ENCODE data around the gene PRICKLE1. TPM values are rescaled to one million over a fixed set of nuclear protein-coding genes. Genes with fewer than 3 reads are reported as not detected.
A peak's percentile ranks its signal among the peaks of the same experiment; 100 is the strongest.

PRICKLE1 gene
- total RNA-seq, result 10 to 100 TPM in 1 of 2 donors, 1 to 10 TPM in 1; 9.4 to 15.3 TPM
- long read RNA-seq, full-length matches to known transcripts, result 3 of 5 reads
- long read RNA-seq, partial matches to known transcripts, result 0 of 5 reads
- long read RNA-seq, other reads (novel, unspliced or antisense), result 2 of 5 reads

GRCh38 chr12:42589465-42590329, at the start of gene PRICKLE1:
PRICKLE1 (minus strand) TSS chr12:42589746; CDS start chr12:42472516, 117,230 bp downstream.
- intact Hi-C loops (cut with DNase I), result loop anchor here in 1 of 2 donors (2.0 to 10.0 kb wide), 3 partner anchors 225 to 748 kb away; no protein-coding TSS in a partner anchor
- peak; percentile 63 for DNase-seq
- ATAC-seq, result peak; percentile 86 to 89

DNA sequence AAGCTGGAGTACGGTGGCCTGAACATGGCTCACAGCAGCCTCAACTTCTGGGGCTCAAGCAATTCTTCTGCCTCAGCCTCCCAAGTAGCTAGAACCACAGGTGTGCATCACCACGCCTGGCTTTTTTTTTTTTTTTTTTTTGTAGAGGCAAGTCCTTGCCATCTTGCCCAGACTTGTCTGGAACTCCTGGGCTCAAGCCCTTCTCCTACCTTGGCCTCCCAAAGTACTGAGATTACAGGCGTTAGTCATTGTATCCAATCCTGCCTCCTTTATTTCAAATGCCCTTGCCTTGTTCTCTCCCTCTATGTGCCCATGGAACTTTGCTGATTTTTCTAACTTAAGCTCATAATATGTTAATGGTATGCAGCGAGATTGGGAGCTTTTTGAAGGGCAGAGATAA, 49.2 kb upstream of the PRICKLE1 start:
- intact Hi-C loops (cut with DNase I), result no loop called here
- ATAC-seq, result no peak
- no peak for DNase-seq

- DNase-seq (no peak), ATAC-seq (no peak)
- intact Hi-C loops (cut with DNase I), result no loop called here
Observed at GRCh38 chr12:42638011-42638410, 48.5 kb upstream of the PRICKLE1 start.

DNA sequence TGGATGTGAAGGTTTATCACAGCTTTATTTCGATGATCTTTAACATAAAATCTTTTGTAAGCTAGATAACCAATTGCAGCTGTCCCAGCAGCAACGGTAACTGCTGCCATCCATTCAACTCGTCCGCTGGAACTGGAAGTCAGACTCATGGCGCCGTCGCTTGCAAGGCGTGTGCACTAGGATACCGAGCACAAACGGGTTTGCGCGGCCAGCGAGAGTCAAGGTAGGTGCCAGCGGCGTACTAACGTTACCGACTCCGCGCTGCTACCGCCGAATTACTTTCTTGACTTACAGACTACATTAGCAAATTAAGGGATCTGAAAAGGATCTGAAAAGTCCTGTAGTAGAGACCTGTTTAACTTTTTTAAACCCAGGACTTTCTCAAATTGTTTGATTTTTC, 47.4 kb upstream of the PRICKLE1 start:
- intact Hi-C loops (cut with DNase I), result no loop called here

GRCh38 chr12:42633594-42633993, 44.0 kb upstream of the PRICKLE1 start:
- intact Hi-C loops (cut with DNase I), result no loop called here
- ATAC-seq, result peak in 1 of 2 donors; percentile 50

More for the DNA sequence above, 47.4 kb upstream of the PRICKLE1 start:
- no peak for DNase-seq
- no peak for ATAC-seq

DNA sequence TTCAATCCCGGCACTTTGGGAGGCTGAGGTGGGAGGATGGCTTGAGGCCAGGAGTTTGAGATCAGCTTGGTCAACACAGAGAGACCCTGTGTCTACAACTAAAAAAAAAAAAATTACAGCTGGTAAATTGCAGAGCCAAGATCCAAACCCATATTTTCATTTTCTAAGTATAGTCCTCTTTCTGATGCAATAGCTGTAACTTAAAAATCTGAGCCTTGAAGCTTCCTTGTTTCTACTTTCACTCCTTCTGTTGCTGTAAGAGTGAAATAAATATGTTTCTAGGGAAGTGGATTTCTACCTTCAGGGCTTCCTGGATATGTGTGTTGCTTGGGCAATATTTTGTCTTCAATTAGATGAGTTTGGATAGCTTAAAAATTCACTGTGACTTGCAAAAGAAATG, 42.0 kb upstream of the PRICKLE1 start:
- DNase-seq (no peak), ATAC-seq (no peak)
- intact Hi-C loops (cut with DNase I), result no loop called here

More at GRCh38 chr12:42633594-42633993, 44.0 kb upstream of the PRICKLE1 start:
- no peak for DNase-seq

DNA sequence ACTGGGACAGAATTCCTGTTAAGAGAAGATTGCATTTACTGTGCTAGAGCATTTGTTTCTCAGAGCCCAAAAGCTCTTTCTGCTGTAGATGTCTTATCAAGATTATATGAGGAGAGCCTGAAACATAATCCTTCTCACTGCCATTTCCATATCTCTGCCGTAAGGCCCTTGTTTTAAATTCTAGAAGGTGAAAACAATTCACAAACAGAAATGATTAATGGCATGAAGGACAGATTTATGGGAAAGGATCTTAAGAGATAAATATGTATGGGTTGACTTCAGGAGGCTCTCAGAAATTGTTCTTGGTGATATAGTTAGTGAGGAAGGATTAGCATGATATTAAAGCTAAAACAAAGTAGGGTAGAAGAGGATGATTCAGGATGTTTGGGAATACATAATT, 40.8 kb upstream of the PRICKLE1 start:
- DNase-seq (no peak), ATAC-seq (no peak)
- intact Hi-C loops (cut with DNase I), result no loop called here

GRCh38 chr12:42627151-42627550, 37.6 kb upstream of the PRICKLE1 start:
- intact Hi-C loops (cut with DNase I), result no loop called here
- no peak for DNase-seq
- ATAC-seq, result no peak

GRCh38 chr12:42625611-42626010, 36.1 kb upstream of the PRICKLE1 start:
- ATAC-seq (peak in 1 of 2 donors; percentile 41), DNase-seq (no peak)
- intact Hi-C loops (cut with DNase I), result no loop called here

- ATAC-seq, result no peak
- intact Hi-C loops (cut with DNase I), result no loop called here
- no peak for DNase-seq
Observed at GRCh38 chr12:42617622-42618021, 28.1 kb upstream of the PRICKLE1 start.

DNA sequence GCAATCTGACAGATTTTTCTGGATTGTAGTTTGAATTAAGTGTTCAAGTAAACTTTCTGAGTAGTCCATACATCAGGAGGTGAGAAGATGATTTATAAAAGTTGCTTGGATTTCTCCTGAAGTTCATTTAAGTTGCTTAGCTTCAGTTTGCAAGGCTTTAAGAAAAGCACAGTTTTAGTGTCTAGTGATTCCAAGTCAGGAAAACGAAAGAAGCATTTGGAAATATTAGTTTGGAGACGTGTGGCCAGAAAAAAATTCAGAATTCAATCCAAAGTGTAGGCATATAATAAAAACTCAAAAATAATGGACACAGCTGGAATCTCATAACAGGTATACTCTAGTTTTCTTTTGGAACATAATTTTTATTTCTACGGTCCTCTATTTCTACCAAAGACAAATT, 25.5 kb upstream of the PRICKLE1 start:
- no peak for DNase-seq
- intact Hi-C loops (cut with DNase I), result no loop called here
- ATAC-seq, result no peak

GRCh38 chr12:42612231-42612613, 22.7 kb upstream of the PRICKLE1 start:
- no peak for DNase-seq
- ATAC-seq, result no peak
- intact Hi-C loops (cut with DNase I), result no loop called here

- DNase-seq (no peak), ATAC-seq (no peak)
- intact Hi-C loops (cut with DNase I), result no loop called here
Observed at GRCh38 chr12:42611571-42612230, 22.2 kb upstream of the PRICKLE1 start.

DNA sequence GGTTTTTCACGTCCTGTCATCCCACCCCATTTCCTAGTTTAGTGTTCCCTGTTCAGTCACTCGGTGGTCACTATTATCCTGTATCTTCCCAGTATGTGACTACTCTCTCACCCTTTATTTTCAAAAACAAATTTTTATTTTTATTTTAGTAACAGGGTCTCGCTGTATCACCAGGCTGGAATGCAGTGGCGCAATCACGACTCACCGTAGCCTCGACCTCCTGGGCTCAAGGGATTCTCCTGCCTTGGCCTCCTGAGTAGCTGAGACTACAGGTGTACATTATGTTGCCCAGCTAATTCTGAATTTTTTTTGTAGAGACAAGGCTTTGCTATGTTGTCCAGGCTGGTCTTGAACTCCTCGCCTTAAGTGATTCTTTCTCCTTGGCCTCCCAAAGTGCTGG, 20.1 kb upstream of the PRICKLE1 start:
- ATAC-seq, result no peak
- intact Hi-C loops (cut with DNase I), result no loop called here

GRCh38 chr12:42608196-42608825, 18.8 kb upstream of the PRICKLE1 start:
- intact Hi-C loops (cut with DNase I), result no loop called here
- DNase-seq (no peak), ATAC-seq (no peak)

More for the DNA sequence above, 20.1 kb upstream of the PRICKLE1 start:
- no peak for DNase-seq

DNA sequence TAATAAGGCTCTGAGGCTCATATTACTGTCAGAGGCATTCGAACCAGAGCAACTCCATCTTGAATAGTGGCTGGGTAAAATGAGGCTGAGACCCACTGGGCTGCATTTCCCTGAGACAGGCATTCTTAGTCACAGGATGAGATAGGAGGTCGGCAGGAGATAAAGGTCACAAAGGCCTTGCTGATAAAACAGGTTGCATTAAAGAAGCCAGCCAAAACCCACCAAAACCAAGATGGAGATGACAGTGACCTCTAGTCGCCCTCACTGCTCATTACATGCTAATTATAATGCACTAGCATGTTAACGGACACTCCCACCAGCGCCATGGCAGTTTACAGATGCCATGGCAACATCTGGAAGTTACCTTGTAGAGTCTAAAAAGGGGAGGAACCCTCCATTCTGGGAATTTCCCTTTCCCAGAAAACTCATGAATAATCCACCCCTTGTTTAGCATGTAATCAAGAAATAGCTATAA, 18.1 kb upstream of the PRICKLE1 start:
- ATAC-seq (no peak), DNase-seq (no peak)

DNA sequence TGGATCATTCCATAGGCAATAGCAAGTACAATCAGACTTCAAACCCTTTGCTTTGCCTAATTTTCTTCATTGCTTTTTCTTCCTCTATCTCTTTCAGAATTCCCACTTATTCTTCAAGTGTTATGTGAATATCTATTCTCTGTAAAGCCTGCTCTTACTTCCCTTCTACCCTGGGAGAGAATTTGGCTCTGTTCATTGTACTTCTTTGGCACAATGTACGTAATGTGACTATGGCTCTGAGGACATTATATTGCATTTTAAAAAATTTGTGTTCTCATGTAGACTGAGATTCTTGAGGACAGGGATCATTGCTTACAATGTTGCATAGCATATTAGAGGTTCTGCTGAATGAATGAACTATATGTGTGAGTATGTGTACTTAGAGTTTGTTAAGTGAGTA, 16.9 kb upstream of the PRICKLE1 start:
- ATAC-seq (no peak), DNase-seq (no peak)
- intact Hi-C loops (cut with DNase I), result no loop called here

More for the DNA sequence above, 18.1 kb upstream of the PRICKLE1 start:
- intact Hi-C loops (cut with DNase I), result no loop called here

- no peak for ATAC-seq
- DNase-seq, result no peak
- intact Hi-C loops (cut with DNase I), result no loop called here
Observed at GRCh38 chr12:42605685-42606084, 16.1 kb upstream of the PRICKLE1 start.

GRCh38 chr12:42603246-42603990, 13.9 kb upstream of the PRICKLE1 start:
- DNase-seq (no peak), ATAC-seq (no peak)
- intact Hi-C loops (cut with DNase I), result no loop called here

Measured in left cardiac atrium (tissue), 4 donors.